Measurements from ENCODE around the gene POLR3GL.
"Not testable (repeated sequence)": the region's sequence is repeated elsewhere in the genome, so short reads cannot be mapped to it uniquely, and the experiment has no call there.

Gene POLR3GL

GRCh38 chr1:146021622-146022402 is 57.3 kb downstream of the POLR3GL start, which contains the start of gene HJV:
Gene HJV, minus strand, starts transcription at chr1:146021735. Its CDS starts 1,504 bp downstream, at chr1:146020231.
- DNase-seq, result no peak

- no peak for DNase-seq
Measured at GRCh38 chr1:146022403-146023127, 58.1 kb downstream of the POLR3GL start.

- not testable (repeated sequence) for DNase-seq
Measured at GRCh38 chr1:146025787-146026495, 61.5 kb downstream of the POLR3GL start.

- DNase-seq, result not testable (repeated sequence)
Measured at GRCh38 chr1:146026650-146027049, 62.2 kb downstream of the POLR3GL start.

All from central memory CD4-positive, alpha-beta T cell (primary cell).